Measurements from ENCODE around the gene NPTN. TPM values are rescaled to one million over a fixed set of nuclear protein-coding genes. Genes with fewer than 3 reads are reported as not detected.

NPTN gene
- total and polyA plus RNA-seq, 9 of the 15 experiments (the other 6 are each of a cell fraction or from before 2014, with no cell fraction given) = 9.6 to 48.5 (median 21.7) TPM

GRCh38 chr15:73630921-73631362 lies 2.2 kb downstream of the NPTN start (continued):
- TF ChIP-seq ZBTB43 (CRISPR knock-in tag; IDR thresholded peaks at IDR 0.05) (no peak), ARNT (IDR thresholded peaks at IDR 0.05) (no peak), TAF15 (IDR thresholded peaks at IDR 0.05; ENCODE audit: low read depth, low read length) (no peak), USF1 (CRISPR knock-in tag; IDR thresholded peaks at IDR 0.05) (no peak), DPF2 (IDR thresholded peaks at IDR 0.05) (0 out of 2 replicates have a peak, but pooled peaks have one; percentile 12), ATF4 (CRISPR knock-in tag; IDR thresholded peaks at IDR 0.05) (no peak), RCOR1 (IDR thresholded peaks at IDR 0.05; ENCODE audit: borderline replicate concordance in 1 of 2, low read depth in 2 of 2, low read length in 2 of 2) (no peak), ZNF583 (CRISPR knock-in tag; IDR thresholded peaks at IDR 0.05) (no peak), RBM25 (IDR thresholded peaks at IDR 0.05; ENCODE audit: low read depth, low read length, severe bottlenecking) (no peak), LARP7 (IDR thresholded peaks at IDR 0.05) (no peak), KAT2B (IDR thresholded peaks at IDR 0.05; ENCODE audit: low read depth, low read length) (no peak)
